Measurements from ENCODE around the gene IL13.

DNA sequence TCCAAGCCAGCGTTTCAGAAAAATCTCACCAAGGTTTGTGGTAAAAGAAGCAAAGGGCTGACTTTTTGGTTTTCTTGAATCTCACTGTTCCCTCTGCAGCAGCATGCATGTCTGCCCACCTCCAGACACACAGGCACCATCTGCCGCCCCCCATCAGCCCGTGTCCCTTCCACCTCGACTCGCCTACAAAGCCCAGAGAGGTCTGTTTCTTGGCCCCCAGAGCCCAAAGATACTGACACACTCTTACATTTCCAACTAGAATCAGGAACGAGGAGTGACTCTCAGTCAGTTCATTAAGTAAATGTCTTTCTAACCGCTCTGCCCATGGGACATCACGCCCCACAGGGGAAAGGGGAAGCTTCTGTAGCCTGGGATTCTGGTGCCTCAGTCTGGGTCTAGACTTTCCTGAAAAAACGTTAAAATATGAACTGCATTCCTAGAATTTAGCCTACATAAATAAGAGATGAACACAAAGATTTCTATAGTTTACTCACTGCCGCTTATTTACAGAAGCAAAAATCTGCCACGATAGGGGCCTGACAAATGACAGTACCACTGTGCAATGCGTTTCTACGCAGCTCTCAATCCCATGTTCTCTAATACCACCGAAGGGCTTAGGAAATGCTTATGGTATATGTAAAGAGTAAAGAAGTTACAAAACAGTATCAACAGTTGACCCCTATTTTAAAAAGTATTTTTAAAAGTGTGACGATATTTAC lies 19.9 kb downstream of the IL13 start:
- TF ChIP-seq POLR2A (IDR thresholded peaks at IDR 0.05): no peak
- TF ChIP-seq, protein P1, sequence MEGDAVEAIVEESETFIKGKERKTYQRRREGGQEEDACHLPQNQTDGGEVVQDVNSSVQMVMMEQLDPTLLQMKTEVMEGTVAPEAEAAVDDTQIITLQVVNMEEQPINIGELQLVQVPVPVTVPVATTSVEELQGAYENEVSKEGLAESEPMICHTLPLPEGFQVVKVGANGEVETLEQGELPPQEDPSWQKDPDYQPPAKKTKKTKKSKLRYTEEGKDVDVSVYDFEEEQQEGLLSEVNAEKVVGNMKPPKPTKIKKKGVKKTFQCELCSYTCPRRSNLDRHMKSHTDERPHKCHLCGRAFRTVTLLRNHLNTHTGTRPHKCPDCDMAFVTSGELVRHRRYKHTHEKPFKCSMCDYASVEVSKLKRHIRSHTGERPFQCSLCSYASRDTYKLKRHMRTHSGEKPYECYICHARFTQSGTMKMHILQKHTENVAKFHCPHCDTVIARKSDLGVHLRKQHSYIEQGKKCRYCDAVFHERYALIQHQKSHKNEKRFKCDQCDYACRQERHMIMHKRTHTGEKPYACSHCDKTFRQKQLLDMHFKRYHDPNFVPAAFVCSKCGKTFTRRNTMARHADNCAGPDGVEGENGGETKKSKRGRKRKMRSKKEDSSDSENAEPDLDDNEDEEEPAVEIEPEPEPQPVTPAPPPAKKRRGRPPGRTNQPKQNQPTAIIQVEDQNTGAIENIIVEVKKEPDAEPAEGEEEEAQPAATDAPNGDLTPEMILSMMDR (IDR thresholded peaks at IDR 0.05): no peak
